ENCODE results near the gene CHST11.

CHST11 gene

GRCh38 chr12:104775731-104776231 is 319.0 kb downstream of the CHST11 start:
- Mint-ChIP-seq H3K27ac (no peak overlapping the region), H3K4me1 (no peaks in the 10 kb centered on the region), H3K36me3 (ENCODE audit: low read depth) (peaks cover 10% of the 10 kb centered on the region), H3K27me3 (ENCODE audit: low read depth, poor library complexity) (peaks cover 4% of the 10 kb centered on the region), H3K9me3 (peaks cover 34% of the 10 kb centered on the region), H3K4me3 (no peak overlapping the region)
- no peak for TF ChIP-seq CTCF (IDR thresholded peaks at IDR 0.05)
- no peak for DNase-seq

- H3K27me3 Mint-ChIP-seq (ENCODE audit: low read depth, poor library complexity) = peaks cover 7% of the 10 kb centered on the region
- H3K9me3 Mint-ChIP-seq = peaks cover 16% of the 10 kb centered on the region
- no peak overlapping the region for H3K4me3 Mint-ChIP-seq
- DNase-seq = no peak
- no peak overlapping the region for H3K27ac Mint-ChIP-seq
- no peaks in the 10 kb centered on the region for H3K36me3 Mint-ChIP-seq (ENCODE audit: low read depth)
- no peak for TF ChIP-seq CTCF (IDR thresholded peaks at IDR 0.05)
- no peaks in the 10 kb centered on the region for H3K4me1 Mint-ChIP-seq
Observed at GRCh38 chr12:104779134-104779533, 322.4 kb downstream of the CHST11 start.

- H3K4me3 Mint-ChIP-seq = no peak overlapping the region
- no peak for TF ChIP-seq CTCF (IDR thresholded peaks at IDR 0.05)
- H3K4me1 Mint-ChIP-seq = peaks cover 7% of the 10 kb centered on the region
- DNase-seq = no peak
- H3K36me3 Mint-ChIP-seq (ENCODE audit: low read depth) = no peaks in the 10 kb centered on the region
- peaks cover 23% of the 10 kb centered on the region for H3K9me3 Mint-ChIP-seq
- peaks cover 14% of the 10 kb centered on the region for H3K27me3 Mint-ChIP-seq (ENCODE audit: low read depth, poor library complexity)
- no peak overlapping the region for H3K27ac Mint-ChIP-seq
Observed at GRCh38 chr12:104782296-104782695, 325.5 kb downstream of the CHST11 start.

GRCh38 chr12:104784592-104784991 is 327.8 kb downstream of the CHST11 start:
- Mint-ChIP-seq H3K4me1 (peaks cover 13% of the 10 kb centered on the region), H3K27me3 (ENCODE audit: low read depth, poor library complexity) (peaks cover 9% of the 10 kb centered on the region), H3K36me3 (ENCODE audit: low read depth) (no peaks in the 10 kb centered on the region), H3K9me3 (peaks cover 19% of the 10 kb centered on the region), H3K4me3 (no peak overlapping the region), H3K27ac (no peak overlapping the region)
- TF ChIP-seq CTCF (IDR thresholded peaks at IDR 0.05) = no peak
- DNase-seq = no peak

DNA sequence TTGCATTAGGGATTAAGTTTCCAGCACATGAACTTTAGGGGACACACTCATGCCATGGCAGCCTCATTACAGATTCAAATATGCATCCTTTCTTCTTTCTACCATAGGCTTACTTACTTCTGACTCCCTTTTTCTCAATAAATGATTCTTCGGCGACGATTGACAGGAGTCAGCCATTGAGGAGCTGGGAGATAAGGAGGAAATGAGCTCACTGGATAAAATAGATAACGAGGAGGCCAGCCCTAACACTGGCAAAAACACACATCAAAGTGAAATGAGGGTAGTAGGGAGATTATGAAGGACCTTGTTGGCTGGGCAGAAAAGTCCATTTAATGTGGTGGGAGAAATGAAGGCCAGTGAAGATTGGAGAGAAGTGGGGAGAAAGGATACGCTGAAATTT is 329.1 kb downstream of the CHST11 start:
- H3K36me3 Mint-ChIP-seq (ENCODE audit: low read depth) = no peaks in the 10 kb centered on the region
- H3K9me3 Mint-ChIP-seq = peaks cover 14% of the 10 kb centered on the region
- peaks cover 21% of the 10 kb centered on the region for H3K4me1 Mint-ChIP-seq
- no peak for DNase-seq
- no peak overlapping the region for H3K27ac Mint-ChIP-seq
- no peak for TF ChIP-seq CTCF (IDR thresholded peaks at IDR 0.05)
- peaks cover 9% of the 10 kb centered on the region for H3K27me3 Mint-ChIP-seq (ENCODE audit: low read depth, poor library complexity)
- no peak overlapping the region for H3K4me3 Mint-ChIP-seq

GRCh38 chr12:104786352-104786751 is 329.6 kb downstream of the CHST11 start:
- Mint-ChIP-seq H3K27ac (no peak overlapping the region), H3K36me3 (ENCODE audit: low read depth) (no peaks in the 10 kb centered on the region), H3K4me3 (no peak overlapping the region), H3K9me3 (peaks cover 11% of the 10 kb centered on the region), H3K27me3 (ENCODE audit: low read depth, poor library complexity) (peaks cover 7% of the 10 kb centered on the region), H3K4me1 (peaks cover 21% of the 10 kb centered on the region)
- no peak for DNase-seq
- TF ChIP-seq CTCF (IDR thresholded peaks at IDR 0.05) = no peak

All from nephron progenitor cell (in vitro differentiated cells).